Measurements from ENCODE around the gene PAX3. TPM values are rescaled to one million over a fixed set of nuclear protein-coding genes. Genes with fewer than 3 reads are reported as not detected.

The PAX3 gene
- total RNA-seq, 1 experiment from 2014 or later, result not detected

GRCh38 chr2:222301796-222302118 lies 3.0 kb upstream of the PAX3 start:
- in situ Hi-C loops (cut with HindIII; ENCODE audit: low sequenced_read_pairs), result loop anchor here (25.0 kb wide), 1 partner anchor 311 kb away; no protein-coding TSS in a partner anchor
- DNase-seq (ENCODE audit: low spot score), result no peak

GRCh38 chr2:222301053-222301795 lies 2.4 kb upstream of the PAX3 start:
- no peak for DNase-seq (ENCODE audit: low spot score)
- in situ Hi-C loops (cut with HindIII; ENCODE audit: low sequenced_read_pairs), result loop anchor here (25.0 kb wide), 1 partner anchor 311 kb away; no protein-coding TSS in a partner anchor

GRCh38 chr2:222300726-222301052 lies 1.9 kb upstream of the PAX3 start:
- in situ Hi-C loops (cut with HindIII; ENCODE audit: low sequenced_read_pairs), result loop anchor here (25.0 kb wide), 1 partner anchor 312 kb away; no protein-coding TSS in a partner anchor
- no peak for DNase-seq (ENCODE audit: low spot score)

- in situ Hi-C loops (cut with HindIII; ENCODE audit: low sequenced_read_pairs), result loop anchor here (25.0 kb wide), 1 partner anchor 312 kb away; no protein-coding TSS in a partner anchor
- no peak for DNase-seq (ENCODE audit: low spot score)
These were observed 1.3 kb upstream of the PAX3 start for GRCh38 chr2:222299906-222300725.

GRCh38 chr2:222298001-222298310 lies 842 bp downstream of the PAX3 start:
- in situ Hi-C loops (cut with HindIII; ENCODE audit: low sequenced_read_pairs), result no loop called here
- DNase-seq (ENCODE audit: low spot score), result no peak

GRCh38 chr2:222297600-222297935 lies 1.2 kb downstream of the PAX3 start:
- in situ Hi-C loops (cut with HindIII; ENCODE audit: low sequenced_read_pairs), result no loop called here
- DNase-seq (ENCODE audit: low spot score), result no peak

- in situ Hi-C loops (cut with HindIII; ENCODE audit: low sequenced_read_pairs), result no loop called here
- DNase-seq (ENCODE audit: low spot score), result no peak
These were observed 1.7 kb downstream of the PAX3 start for GRCh38 chr2:222296911-222297599.

- in situ Hi-C loops (cut with HindIII; ENCODE audit: low sequenced_read_pairs), result no loop called here
- DNase-seq (ENCODE audit: low spot score), result no peak
These were observed 2.5 kb downstream of the PAX3 start for GRCh38 chr2:222296311-222296741.

GRCh38 chr2:222295368-222296062 lies 3.3 kb downstream of the PAX3 start:
- in situ Hi-C loops (cut with HindIII; ENCODE audit: low sequenced_read_pairs), result no loop called here
- DNase-seq (ENCODE audit: low spot score), result no peak

GRCh38 chr2:222294996-222295367 lies 3.8 kb downstream of the PAX3 start:
- in situ Hi-C loops (cut with HindIII; ENCODE audit: low sequenced_read_pairs), result no loop called here
- no peak for DNase-seq (ENCODE audit: low spot score)

- in situ Hi-C loops (cut with HindIII; ENCODE audit: low sequenced_read_pairs), result no loop called here
- DNase-seq (ENCODE audit: low spot score), result no peak
These were observed 4.9 kb downstream of the PAX3 start for GRCh38 chr2:222293660-222294630.

- peak; percentile 16 for DNase-seq (ENCODE audit: low spot score)
- in situ Hi-C loops (cut with HindIII; ENCODE audit: low sequenced_read_pairs), result no loop called here
These were observed 6.4 kb downstream of the PAX3 start for GRCh38 chr2:222292149-222293134.

- in situ Hi-C loops (cut with HindIII; ENCODE audit: low sequenced_read_pairs), result no loop called here
- no peak for DNase-seq (ENCODE audit: low spot score)
These were observed 7.3 kb downstream of the PAX3 start for GRCh38 chr2:222291485-222291841.

- in situ Hi-C loops (cut with HindIII; ENCODE audit: low sequenced_read_pairs), result no loop called here
- DNase-seq (ENCODE audit: low spot score), result peak; percentile 29
These were observed 7.9 kb downstream of the PAX3 start for GRCh38 chr2:222290736-222291484.

GRCh38 chr2:222290401-222290735 lies 8.4 kb downstream of the PAX3 start:
- in situ Hi-C loops (cut with HindIII; ENCODE audit: low sequenced_read_pairs), result no loop called here
- DNase-seq (ENCODE audit: low spot score), result no peak

- DNase-seq (ENCODE audit: low spot score), result no peak
- in situ Hi-C loops (cut with HindIII; ENCODE audit: low sequenced_read_pairs), result no loop called here
These were observed 9.3 kb downstream of the PAX3 start for GRCh38 chr2:222289278-222290160.

Measured in G401 (cell line).